HG03460 (cell line): Measurements from ENCODE around the gene PHAX.
"Not testable (repeated sequence)": the region's sequence is repeated elsewhere in the genome, so short reads cannot be mapped to it uniquely, and the experiment has no call there.

Experiments used
- ATAC-seq: cut with Tn5 transposase; IDR thresholded peaks from one replicate; pipeline ENCODE4 v1.9.1; 2021; ENCODE audit not compliant: unreplicated experiment

Gene PHAX

GRCh38 chr5:126600631-126601511 is at the start of gene PHAX:
TSS of gene PHAX (plus strand) at chr5:126600947. CDS start at chr5:126600963, 16 bp downstream.
- peak; percentile 93 for ATAC-seq

- ATAC-seq = no peak
Measured at GRCh38 chr5:126552614-126553013, 48.1 kb upstream of the PHAX start.

- ATAC-seq = not testable (repeated sequence)
Measured at GRCh38 chr5:126555101-126555500, 45.6 kb upstream of the PHAX start.

GRCh38 chr5:126561908-126562307 is 38.8 kb upstream of the PHAX start:
- ATAC-seq = no peak

- peak; percentile 92 for ATAC-seq
Measured at GRCh38 chr5:126562823-126563222, 37.9 kb upstream of the PHAX start.

- no peak for ATAC-seq
Measured at GRCh38 chr5:126568206-126568755, 32.5 kb upstream of the PHAX start.

GRCh38 chr5:126575644-126576043 is 25.1 kb upstream of the PHAX start:
- ATAC-seq = no peak

- no peak for ATAC-seq
Measured at GRCh38 chr5:126576974-126577373, 23.8 kb upstream of the PHAX start.

GRCh38 chr5:126577415-126577814 is 23.3 kb upstream of the PHAX start:
- no peak for ATAC-seq

GRCh38 chr5:126579716-126580115 is 21.0 kb upstream of the PHAX start:
- no peak for ATAC-seq

- ATAC-seq = no peak
Measured at GRCh38 chr5:126583761-126584160, 17.0 kb upstream of the PHAX start.

GRCh38 chr5:126587551-126588390 is 13.0 kb upstream of the PHAX start:
- no peak for ATAC-seq

- ATAC-seq = no peak
Measured at GRCh38 chr5:126589536-126590297, 11.0 kb upstream of the PHAX start.

- ATAC-seq = no peak
Measured at GRCh38 chr5:126591549-126591948, 9.2 kb upstream of the PHAX start.

GRCh38 chr5:126594748-126595485 is 5.8 kb upstream of the PHAX start, which contains the start of gene ALDH7A1:
TSS of gene ALDH7A1 (minus strand) at chr5:126595219. CDS start at chr5:126595198, 21 bp downstream.
- ATAC-seq = peak; percentile 89

GRCh38 chr5:126595486-126596083 is 5.2 kb upstream of the PHAX start:
- peak; percentile 22 for ATAC-seq

GRCh38 chr5:126597156-126597555 is 3.6 kb upstream of the PHAX start:
- no peak for ATAC-seq

- no peak for ATAC-seq
Measured at GRCh38 chr5:126599499-126599898, 1.2 kb upstream of the PHAX start.

GRCh38 chr5:126599971-126600630 is 646 bp upstream of the PHAX start:
- ATAC-seq = not testable (repeated sequence)
